HG03575 (cell line): Measurements from ENCODE around the gene GNAO1.

Experiments
- ATAC-seq: cut with Tn5 transposase; IDR thresholded peaks from one replicate; pipeline ENCODE4 v1.9.1; 2021; ENCODE audit not compliant: unreplicated experiment, insufficient number of reproducible peaks, low FRiP score; ENCODE audit errors: extremely low read depth

The GNAO1 gene

DNA sequence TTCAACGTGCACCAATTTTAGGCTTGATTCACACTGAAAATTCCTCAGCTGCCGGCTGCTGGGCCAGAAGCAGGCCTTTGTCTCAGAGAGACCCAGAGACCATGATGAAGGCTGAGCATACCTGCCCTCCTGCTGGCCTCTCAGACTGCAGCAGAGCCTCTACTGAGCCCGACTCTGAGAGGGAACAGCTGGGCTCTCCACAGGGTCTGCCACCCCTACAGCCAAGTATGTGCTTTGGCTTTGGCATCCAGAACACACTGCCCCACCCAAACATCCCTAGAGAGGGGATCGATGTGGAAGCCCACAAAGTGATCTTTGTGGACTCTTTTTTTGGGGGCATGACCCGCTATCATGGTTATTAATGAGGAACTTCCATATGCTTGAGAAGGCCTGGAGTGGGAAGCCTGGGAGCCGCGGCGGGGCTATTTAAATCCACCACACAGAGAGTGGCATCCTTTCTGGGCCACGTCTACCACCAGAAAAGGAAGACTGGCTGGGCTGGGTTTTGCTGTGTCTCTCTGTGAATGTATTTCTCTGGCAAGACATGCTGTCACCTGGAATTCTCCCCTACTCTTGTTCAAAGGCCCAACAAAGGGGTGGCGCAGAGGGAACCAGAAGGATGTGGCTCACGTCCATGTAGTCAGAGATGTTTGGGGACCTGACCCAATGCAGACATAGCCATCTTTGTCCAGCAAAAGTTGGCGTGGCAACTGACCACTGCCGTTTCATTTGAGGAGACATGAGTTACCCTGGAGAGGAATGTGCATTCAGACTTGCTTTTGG lies 69.3 kb downstream of the GNAO1 start:
- ATAC-seq = no peak

DNA sequence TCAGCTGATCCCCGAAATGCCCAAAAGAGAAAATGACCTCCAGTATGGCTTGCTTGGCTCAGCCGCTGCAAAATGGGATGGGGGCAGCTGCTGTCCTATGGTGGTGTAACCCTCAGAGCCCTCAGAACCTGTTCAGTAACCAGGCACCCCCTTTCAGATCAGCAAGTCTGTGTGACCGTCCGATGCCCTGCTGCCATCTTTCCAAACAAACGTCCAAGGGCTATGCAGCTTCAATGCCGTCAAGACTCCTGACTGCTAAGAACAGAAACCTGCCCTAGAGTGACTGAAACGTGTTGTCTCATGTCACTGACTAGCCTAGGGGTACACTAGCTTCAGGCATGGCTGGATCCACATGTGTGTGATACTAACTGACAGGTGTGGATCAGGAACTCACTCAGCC lies 70.4 kb downstream of the GNAO1 start:
- ATAC-seq = no peak

DNA sequence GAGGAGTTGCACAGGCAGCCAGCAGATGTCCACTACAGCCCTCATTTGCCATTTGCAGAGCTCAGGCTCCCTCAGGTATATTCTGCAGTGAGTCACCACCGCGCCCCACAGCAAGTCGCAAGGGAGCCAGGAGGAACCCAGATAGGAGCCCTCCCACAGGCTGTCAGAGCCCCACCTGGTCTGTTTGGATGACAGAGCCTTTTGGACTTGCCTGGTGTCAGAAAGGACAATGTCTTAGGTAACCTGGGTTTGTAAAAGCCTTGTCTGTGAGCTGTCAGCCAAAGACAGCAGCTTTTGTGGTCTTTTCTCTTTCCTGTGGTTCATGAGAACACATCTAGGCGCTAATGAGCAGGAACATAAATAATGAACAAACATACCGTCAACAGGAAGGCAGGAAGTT lies 70.9 kb downstream of the GNAO1 start:
- ATAC-seq = no peak

DNA sequence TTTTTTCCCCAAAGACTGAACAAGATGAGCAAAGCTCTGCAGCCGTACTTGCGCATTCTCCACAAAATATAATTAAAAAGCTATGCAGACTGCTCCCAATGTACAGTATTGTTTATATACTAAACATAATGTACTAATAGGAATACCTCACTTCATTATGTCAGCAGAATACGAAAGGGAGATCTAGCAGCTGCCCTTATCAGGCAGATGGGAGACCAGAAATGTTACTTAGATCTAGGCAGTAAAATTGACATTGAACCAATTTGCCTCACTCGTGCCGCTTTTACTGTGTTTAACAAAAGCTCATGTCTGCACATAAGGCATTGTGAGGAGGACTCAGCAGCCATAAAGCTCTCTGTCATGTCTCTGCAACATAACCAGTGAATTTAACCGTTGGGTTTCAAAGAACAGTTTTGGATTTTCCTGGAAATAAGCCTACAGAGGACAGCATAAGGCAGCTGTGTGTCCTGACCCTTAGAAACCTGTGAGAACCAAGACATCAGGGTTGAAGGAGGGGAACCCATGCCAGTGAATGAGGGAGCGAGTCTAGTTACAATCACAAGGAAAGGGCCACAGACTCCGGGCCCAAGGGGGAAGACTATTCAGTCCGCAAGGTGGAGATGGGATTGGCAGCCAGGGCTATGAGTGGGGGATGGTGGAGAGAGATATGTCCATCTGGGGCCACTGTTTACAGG lies 71.4 kb downstream of the GNAO1 start:
- no peak for ATAC-seq

DNA sequence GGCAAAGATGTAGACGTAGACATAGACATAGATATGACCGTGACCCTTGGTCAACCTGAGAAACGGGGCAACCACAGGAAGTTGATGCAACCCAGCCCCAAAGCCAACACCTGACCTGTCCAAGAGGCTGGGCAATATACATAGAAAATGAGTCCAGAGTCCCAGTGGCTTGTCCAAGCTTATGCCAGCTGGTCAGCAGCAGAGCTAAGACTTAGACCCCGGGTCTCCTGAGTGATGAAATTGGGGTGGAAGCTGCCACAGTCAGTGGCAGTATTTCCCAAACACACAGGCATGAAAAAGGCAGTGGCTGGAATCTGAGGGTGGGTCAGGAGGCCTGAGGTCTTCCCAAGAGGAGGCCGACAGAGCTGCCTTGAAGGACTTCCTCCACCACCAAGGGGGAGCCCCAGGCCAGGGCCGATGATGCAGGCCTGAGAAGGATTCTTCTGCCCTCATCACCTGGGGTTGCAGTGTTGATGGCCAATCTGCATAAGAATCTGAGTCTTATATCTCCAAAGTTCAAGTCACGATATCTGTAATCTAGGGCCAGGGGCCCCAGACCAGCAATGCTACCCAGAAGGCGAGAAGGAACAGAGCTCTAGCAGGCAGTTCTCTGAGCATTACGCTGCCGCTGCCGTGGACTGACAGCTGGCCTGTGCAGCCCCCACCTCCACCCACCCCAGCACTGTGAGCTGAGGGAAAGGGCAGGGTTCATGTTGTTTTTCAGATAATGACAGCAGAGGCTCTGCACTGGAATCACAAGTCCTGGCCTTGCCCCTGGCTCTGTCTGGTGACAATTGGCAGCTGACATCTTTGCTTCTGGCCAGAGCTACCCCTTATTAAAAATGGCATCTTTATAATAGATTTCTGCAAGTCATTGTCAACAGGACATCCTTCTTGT lies 72.7 kb downstream of the GNAO1 start:
- ATAC-seq = no peak

DNA sequence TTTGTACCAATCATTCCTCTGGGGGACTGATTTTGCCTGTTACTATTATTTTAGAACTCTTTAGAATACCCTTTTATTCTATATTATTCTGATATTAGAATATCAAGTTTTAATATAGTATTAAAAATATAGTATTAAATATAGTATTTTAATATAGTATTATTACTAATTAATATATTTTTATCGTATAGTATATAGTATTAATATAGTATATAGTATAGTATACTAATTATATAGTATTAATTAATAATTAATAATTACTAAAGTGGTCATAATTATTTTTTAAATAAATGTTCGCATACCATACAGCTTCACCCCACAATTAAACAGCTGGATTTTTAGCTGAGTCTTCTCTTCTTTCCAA lies 73.3 kb downstream of the GNAO1 start:
- ATAC-seq = no peak

DNA sequence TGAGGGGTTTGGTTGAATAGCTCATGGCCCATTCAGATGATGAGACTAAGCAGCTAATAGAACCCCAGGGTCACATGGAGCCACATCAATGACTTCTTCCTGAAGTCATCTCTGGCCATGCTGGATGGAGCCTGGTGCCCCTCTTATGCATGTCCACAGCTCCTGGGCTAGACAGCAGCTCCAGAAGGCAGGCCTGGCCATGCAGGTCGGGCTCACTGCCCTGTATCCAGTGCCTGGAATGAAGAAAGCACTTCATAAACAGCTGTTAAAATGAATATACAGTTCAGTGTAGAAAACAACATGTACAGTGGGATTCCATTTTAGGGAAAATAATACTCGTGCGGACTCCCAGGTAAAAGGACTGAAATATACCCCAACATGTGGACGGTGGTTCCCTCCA lies 73.9 kb downstream of the GNAO1 start:
- ATAC-seq = no peak

DNA sequence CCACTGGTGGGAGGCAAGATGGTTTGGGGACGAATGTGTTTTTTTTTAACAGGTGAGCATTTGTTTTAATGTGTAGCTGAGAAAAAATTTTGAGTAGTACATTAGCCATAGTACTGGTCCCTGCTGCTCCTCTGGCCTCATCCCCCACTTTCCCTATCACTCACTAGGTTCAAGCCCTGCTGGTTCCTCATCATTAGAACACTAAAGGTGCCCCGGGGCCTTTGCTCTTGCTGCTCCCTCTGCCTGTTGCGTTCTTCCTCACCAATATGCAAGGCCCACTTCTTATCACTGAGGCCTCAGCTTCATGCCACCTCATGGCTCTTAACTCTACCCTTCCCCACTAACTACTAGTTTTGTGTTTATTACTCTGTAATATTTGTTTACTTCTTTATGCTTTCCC lies 74.5 kb downstream of the GNAO1 start:
- ATAC-seq = no peak

DNA sequence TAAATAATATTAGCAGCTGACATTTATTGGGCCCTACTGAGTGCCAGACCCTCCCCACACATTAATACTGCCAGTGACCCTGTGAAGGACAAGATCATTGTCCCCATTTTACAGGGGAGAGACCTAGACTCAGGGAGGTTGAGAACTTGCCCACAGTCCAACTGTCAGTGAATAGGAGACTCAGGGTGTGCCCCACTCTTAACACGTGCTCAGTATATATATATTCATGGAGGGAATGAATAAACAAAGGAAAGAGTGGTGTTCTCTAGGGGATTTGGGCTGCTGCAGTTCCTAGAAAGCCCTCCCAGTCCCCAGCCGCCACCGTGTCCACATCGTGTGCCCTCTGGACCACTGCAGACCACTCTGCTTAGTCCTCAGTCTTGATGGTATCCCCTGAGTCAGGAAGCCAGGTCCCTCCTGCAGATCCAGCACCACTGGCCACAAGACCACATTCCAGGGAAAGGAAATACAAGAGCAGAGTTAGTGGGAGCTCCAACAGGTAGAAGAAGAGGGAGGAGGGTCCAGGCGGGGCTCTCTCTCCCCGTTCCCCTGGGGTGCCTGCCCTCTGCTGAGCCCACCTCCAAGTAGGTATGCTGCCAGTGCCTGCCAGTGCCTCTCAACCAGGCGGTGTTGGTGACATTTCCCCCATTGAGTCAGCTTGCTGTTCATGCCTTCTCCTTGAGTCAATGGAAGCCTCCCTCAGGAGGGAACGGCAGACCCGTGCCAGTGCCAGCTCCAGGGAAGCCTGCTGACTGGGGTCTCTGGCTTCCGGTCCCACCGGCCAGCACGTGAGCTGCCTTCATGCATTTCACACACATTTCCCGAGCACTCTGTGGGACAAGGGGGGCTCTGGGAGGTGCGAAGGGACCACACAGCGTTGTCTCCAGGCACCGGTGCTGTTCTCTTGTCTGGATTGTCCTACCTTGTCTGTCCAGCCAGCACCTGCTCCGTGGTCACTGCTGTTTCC lies 75.6 kb downstream of the GNAO1 start:
- ATAC-seq = no peak

DNA sequence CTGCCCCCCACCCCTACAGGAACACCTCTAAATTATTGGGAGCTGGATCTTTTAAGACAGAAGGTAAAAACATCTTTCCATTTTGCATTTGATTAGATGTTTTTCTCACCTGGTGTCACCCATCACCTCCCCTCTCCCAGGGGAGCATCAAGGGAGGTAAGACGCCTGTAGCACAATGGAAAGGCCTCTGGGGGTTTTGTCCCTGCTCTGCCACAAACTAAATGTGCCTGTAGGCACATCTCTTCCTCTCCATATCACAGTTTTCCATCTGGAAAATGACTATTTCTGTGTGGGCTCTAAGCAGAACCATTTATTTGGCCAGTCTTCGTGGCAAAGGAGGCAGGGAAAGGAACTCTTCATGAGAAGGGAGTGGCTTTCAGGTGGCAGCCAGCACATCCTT lies 76.6 kb downstream of the GNAO1 start:
- no peak for ATAC-seq

DNA sequence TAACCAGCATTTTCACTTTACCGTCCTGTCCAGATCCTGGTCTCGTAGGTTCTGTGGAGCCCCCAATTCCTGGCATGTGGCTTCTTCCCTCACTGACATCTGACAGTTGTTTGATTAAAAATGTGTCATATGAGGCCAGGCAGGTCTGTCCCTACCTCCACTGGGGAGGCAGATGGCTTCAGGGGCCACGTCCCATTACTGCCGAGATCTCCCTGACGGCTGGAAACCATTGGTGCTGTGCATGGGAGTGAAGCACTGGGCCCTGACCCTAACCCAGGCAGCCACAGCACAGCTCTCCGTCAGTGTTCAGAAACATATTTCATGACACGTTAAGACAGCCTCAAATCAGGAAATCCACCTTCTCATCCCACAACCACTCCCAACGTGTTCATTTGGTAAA lies 77.5 kb downstream of the GNAO1 start:
- no peak for ATAC-seq

DNA sequence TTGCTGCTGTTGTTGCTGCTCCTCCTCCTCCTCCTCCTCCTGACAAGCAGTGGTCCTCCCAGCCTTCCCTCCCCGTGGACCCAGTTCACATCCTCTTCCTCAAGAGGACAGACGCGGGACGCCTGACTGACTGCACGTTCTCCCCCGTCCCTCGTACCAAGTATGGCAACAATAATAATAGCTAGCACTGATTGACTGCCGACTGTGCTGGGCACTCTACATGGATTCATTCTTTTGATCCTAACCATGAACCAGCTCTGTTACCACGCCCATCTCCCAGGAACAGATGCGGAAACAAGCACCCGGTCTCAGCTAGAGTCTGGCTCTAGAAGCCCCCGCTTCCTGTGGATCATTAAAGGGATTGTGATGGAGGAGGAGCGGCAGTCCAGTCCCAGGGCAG lies 78.0 kb downstream of the GNAO1 start:
- ATAC-seq = no peak

DNA sequence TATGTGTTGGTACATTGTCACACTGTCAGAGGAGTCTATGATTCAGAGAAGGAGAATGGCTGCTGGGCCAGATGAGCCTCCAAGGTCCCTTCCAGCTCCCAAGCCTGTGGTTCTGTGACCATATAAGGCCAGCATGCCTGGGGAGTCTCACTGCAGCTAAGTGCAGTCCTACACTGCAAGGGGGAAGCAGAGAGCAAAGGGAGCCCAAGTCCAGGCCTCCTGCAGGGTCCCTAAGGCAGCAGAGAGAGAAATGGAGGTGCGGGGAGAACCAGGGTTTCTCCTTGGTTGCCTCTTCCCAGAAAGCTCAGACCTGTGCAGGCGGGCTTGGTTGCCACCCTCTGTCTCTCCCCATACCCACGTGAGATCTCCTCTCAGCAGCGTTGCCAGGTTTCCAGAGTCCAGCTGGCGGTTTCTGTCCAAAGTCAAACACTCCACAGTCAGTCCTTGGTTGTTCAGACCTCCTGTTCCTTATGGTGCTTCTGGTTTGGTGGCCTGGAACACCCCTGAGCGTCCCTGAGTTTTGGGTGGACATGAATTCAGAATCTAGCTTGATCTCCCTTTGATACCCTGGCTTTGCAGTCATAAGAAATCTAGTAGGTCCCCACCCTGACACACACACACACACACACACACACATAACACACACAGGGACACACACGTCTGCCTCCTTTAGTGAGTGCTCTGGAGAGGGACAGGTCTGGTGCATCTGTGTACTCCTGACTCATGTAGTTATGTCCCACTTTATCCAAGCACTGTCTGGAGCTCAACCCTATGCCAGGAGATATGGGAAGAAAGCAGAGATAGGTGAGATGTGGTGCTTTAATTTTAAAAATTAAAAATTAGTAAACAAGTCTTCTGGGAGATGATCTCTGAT lies 78.8 kb downstream of the GNAO1 start:
- no peak for ATAC-seq

DNA sequence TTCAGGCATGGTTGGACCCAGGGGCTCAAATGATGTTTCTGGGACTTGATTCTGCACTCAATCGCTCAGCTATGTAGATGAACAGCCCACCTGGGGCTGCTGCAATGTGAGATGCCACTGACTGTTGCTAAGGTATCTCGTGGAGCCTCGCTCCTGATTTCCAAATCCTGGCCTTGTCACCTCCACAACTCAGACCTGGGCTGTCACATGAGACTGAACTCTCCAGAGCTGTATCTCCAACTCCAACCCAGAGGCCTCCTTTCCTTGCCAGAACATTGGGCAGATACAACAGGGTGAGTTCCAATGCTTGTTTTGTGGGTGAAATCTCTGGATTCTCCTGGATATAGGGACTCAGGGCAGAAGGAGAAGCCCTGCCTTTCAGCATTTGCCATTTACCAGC lies 79.5 kb downstream of the GNAO1 start:
- no peak for ATAC-seq

DNA sequence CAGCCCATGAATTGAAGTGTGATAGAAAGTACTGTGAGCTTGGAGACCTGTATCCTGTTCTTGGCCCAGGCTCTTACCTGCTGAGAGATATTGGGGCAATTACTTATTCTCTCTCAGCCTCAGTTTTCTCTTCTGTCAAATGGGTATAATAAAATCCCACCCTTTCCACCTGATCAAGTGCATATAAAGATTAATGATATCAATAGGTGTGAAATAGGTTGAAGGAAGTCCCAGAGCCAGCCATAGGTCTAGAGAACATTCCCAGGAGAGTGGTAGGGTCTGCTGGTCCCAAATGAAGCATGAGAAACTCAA lies 81.2 kb downstream of the GNAO1 start:
- no peak for ATAC-seq

DNA sequence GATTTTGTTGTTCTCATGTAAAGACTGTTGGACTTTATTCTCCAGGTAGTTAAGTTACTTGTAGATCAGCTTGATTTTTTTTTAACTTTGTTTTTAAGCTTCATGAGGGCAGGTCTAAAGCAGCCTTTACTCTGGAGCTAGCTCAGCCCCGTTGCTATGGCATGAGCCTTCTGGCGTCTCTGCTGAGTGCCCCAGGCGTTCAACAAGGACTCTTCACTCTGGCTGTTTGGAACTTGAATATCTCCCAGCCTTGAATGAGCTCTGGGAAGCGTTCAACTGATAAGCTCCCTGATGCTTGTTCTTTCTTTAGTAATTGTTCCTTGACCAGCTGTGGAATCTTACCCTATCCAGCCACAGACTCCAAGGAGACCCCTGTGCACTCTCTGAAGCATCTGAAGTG lies 82.3 kb downstream of the GNAO1 start:
- ATAC-seq = no peak

DNA sequence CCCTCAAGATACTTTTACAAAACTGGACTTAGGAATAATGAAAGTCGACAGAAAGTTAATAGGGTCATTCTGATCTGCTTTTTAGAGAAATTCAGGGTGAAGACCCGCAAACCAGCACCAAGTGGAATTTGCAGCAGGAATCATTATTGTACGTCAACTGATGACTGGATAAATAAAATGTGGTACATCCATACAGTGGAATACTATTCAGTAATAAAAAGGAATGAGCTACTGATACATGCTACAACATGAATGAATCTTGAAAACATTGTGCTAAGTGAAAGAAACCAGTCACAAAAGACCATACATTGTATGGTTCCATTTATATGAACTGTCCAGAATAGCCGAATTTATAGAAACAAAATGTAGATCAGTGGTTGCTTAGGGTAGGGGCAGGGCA lies 83.1 kb downstream of the GNAO1 start:
- no peak for ATAC-seq

DNA sequence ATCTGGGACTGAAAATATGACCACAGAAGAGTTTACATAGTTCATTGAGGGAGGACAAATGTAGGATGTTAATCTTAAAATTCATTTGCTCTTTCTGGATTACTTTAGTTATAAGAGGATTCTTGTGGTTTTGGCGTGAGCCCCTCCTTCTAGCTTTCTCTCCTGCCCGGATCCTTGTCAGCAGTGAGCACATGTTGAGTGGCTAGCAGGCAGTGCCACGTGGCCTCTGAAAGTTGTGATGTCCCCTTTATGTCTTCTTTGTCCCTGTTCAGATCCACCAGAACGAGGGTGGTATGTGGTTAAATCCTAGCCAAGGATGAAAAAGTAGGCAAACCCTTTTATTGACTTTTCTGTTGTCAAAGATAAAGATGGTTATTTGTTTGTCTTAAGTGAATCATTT lies 83.8 kb downstream of the GNAO1 start:
- ATAC-seq = no peak
